ENCODE measurements around the gene GPN2. TPM values are rescaled to one million over a fixed set of nuclear protein-coding genes. Genes with fewer than 3 reads are reported as not detected.

The GPN2 gene
- total RNA-seq, 1 experiment from 2014 or later: 30.6 TPM

DNA sequence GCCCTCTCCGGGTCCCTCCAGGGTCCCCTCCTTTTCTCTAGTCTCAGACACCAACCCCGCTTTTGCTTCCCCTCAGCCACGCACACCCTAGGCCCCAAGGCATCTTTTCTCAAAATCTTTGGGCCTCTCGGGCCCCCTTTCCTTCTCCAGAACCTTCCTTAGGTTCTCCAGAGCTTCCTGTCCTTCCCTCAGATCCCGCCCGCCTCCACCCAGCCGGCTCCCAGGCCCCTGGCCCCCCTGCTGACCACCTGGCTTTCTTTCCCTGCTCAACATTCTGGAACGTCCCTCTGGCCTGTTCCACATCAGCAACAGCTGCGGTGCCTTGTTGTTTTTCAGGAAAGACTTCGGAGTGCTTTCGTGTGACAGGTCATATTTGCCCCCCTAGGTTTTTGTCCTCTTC is 62.4 kb downstream of the GPN2 start:
- intact Hi-C loops (cut with micrococcal nuclease; ENCODE audit: unreplicated experiment): no loop called here
- H3K9me2 ChIP-seq (ENCODE audit: insufficient read depth): no peaks in the 10 kb centered on the region
- H3F3A ChIP-seq (ENCODE audit: insufficient read depth, low read depth): peaks cover 20% of the 10 kb centered on the region
- H3K4me2 ChIP-seq: peak overlapping the region; percentile 73
- H3K36me3 ChIP-seq (ENCODE audit: low read depth): peaks cover 3% of the 10 kb centered on the region; the same call in 1 of the 2 replicates
- peaks cover 47% of the 10 kb centered on the region for H3K79me2 ChIP-seq (ENCODE audit: low read depth)
- CTCF ChIA-PET: interaction anchor here (0.7 kb wide), 1 partner anchor 12 kb away, joined by 3 read pairs; no protein-coding TSS in a partner anchor
- no peaks in the 10 kb centered on the region for H3K9me3 ChIP-seq (ENCODE audit: insufficient read depth, low read depth)
- no peak for DNase-seq
- TF ChIP-seq, protein P1, sequence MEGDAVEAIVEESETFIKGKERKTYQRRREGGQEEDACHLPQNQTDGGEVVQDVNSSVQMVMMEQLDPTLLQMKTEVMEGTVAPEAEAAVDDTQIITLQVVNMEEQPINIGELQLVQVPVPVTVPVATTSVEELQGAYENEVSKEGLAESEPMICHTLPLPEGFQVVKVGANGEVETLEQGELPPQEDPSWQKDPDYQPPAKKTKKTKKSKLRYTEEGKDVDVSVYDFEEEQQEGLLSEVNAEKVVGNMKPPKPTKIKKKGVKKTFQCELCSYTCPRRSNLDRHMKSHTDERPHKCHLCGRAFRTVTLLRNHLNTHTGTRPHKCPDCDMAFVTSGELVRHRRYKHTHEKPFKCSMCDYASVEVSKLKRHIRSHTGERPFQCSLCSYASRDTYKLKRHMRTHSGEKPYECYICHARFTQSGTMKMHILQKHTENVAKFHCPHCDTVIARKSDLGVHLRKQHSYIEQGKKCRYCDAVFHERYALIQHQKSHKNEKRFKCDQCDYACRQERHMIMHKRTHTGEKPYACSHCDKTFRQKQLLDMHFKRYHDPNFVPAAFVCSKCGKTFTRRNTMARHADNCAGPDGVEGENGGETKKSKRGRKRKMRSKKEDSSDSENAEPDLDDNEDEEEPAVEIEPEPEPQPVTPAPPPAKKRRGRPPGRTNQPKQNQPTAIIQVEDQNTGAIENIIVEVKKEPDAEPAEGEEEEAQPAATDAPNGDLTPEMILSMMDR (conservative IDR thresholded peaks at IDR 0.05): no peak
- TF ChIP-seq EZH2 (IDR thresholded peaks at IDR 0.05; ENCODE audit: low read depth): no peak
- H4K20me1 ChIP-seq (ENCODE audit: insufficient read depth): no peaks in the 10 kb centered on the region; the same call in 1 of the 2 replicates
- no peaks in the 10 kb centered on the region for H3K27me3 ChIP-seq (ENCODE audit: insufficient read depth, low read depth)
- BruUV-seq (replicated peaks): no TSS peak
- no peak overlapping the region for H3K27ac ChIP-seq
- no peak overlapping the region for H2AFZ ChIP-seq
- POLR2A ChIA-PET (ENCODE audit: unreplicated experiment): no interaction called here
- H3K4me3 ChIP-seq: peak overlapping the region; percentile 62; the same call in 1 of the 2 replicates
- peaks cover 34% of the 10 kb centered on the region for H3K4me1 ChIP-seq (replicated peaks; ENCODE audit: insufficient read depth)

DNA sequence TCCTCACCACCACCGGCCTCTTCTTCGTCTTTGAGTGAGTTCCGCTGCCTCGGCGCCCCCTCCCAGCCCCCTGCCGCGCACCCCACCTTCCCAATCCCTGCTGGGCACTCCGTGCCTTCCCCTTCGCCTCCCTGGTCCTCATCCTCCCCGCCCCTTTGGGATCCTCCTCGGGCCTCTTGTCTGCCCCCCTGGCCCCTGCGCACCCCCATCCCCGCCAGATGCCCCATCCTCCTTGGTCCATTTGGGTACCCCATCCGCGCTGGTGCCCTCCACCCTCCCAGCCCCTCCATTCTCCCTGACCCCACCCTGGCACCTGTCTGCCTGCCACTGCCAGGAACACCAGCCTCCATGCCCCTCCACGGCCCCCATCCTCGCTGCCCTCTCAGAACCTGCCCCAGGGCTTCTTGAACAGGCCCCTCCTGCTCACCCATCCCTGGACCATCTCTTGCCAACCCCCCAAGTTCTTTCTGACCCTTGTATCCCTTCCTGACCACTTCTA is 62.9 kb downstream of the GPN2 start:
- H3K36me3 ChIP-seq (ENCODE audit: low read depth): no peaks in the 10 kb centered on the region; the same call in 1 of the 2 replicates
- CTCF ChIA-PET: no interaction called here
- peaks cover 34% of the 10 kb centered on the region for H3K4me1 ChIP-seq (replicated peaks; ENCODE audit: insufficient read depth)
- H3K9me3 ChIP-seq (ENCODE audit: insufficient read depth, low read depth): no peaks in the 10 kb centered on the region
- H3K4me2 ChIP-seq: peak overlapping the region; percentile 73
- POLR2A ChIA-PET (ENCODE audit: unreplicated experiment): no interaction called here
- H3K9me2 ChIP-seq (ENCODE audit: insufficient read depth): no peaks in the 10 kb centered on the region
- peak overlapping the region; percentile 62; the same call in 1 of the 2 replicates for H3K4me3 ChIP-seq
- no peak overlapping the region for H3K27ac ChIP-seq
- no peak overlapping the region for H2AFZ ChIP-seq
- peaks cover 20% of the 10 kb centered on the region for H3F3A ChIP-seq (ENCODE audit: insufficient read depth, low read depth)
- no TSS peak for BruUV-seq (replicated peaks)
- H3K79me2 ChIP-seq (ENCODE audit: low read depth): peaks cover 47% of the 10 kb centered on the region
- no peak for DNase-seq
- H3K27me3 ChIP-seq (ENCODE audit: insufficient read depth, low read depth): no peaks in the 10 kb centered on the region
- H4K20me1 ChIP-seq (ENCODE audit: insufficient read depth): no peaks in the 10 kb centered on the region; the same call in 1 of the 2 replicates
- TF ChIP-seq, protein P1 (conservative IDR thresholded peaks at IDR 0.05): no peak
- no peak for TF ChIP-seq EZH2 (IDR thresholded peaks at IDR 0.05; ENCODE audit: low read depth)
- intact Hi-C loops (cut with micrococcal nuclease; ENCODE audit: unreplicated experiment): no loop called here

DNA sequence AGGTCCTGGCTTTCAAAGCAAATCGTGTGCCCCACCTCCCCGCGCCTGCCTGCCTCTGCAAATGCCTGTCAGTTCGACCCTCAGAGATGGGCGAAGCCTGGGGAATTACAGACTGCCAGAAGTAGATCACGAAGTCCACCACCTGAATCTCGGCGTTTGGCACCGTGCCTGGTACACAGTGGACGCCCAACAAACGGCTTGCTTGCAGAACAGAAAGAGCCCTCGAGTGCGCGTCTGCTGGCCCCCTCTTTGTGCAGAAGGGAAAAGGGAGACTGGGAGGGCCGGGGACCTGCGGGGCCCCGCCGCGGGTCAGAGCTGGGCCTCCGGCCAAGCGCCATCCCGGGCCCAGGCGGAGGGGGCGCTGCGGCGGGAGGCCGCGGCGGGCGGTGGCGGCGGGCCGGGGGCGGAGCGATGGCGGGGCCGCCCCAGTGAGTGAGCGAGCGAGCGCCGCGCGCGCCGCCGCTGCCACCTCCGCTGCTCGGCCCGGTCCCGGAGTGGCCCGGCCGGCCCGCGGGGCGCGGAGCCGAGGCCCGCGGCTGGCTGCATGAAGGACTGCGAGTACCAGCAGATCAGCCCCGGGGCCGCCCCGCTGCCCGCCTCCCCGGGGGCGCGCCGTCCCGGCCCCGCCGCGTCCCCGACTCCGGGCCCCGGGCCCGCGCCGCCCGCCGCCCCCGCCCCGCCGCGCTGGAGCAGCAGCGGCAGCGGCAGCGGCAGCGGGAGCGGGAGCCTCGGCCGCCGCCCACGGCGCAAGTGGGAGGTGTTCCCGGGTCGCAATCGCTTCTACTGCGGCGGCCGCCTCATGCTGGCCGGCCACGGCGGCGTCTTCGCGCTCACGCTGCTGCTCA is 63.6 kb downstream of the GPN2 start, which contains the start of gene ZDHHC18:
Gene ZDHHC18, plus strand, starts transcription at position 428 of the 845 bp plus-strand sequence. Its CDS starts 117 bp downstream, at position 545.
- Histone ChIP-seq H3K4me3 (peak within 1 kb of the TSS; percentile 62; the same call in 1 of the 2 replicates), H2AFZ (peak within 1 kb of the TSS; percentile 82), H3K27ac (peak within 1 kb of the TSS; percentile 94), H3K36me3 (ENCODE audit: low read depth) (no peaks in the 10 kb centered on the region; the same call in 1 of the 2 replicates), H3K4me1 (replicated peaks; ENCODE audit: insufficient read depth) (peaks cover 34% of the 10 kb centered on the region), H3K79me2 (ENCODE audit: low read depth) (peaks cover 44% of the 10 kb centered on the region), H3F3A (ENCODE audit: insufficient read depth, low read depth) (peaks cover 20% of the 10 kb centered on the region), H3K9me2 (ENCODE audit: insufficient read depth) (no peaks in the 10 kb centered on the region), H3K9me3 (ENCODE audit: insufficient read depth, low read depth) (no peaks in the 10 kb centered on the region), H3K4me2 (peak within 1 kb of the TSS; percentile 86), H4K20me1 (ENCODE audit: insufficient read depth) (no peaks in the 10 kb centered on the region; the same call in 1 of the 2 replicates), H3K27me3 (ENCODE audit: insufficient read depth, low read depth) (no peaks in the 10 kb centered on the region)
- TF ChIP-seq, protein P1 (conservative IDR thresholded peaks at IDR 0.05): no peak; the same call in 1 of the 2 replicates
- TF ChIP-seq EZH2 (IDR thresholded peaks at IDR 0.05; ENCODE audit: low read depth): no peak
- intact Hi-C loops (cut with micrococcal nuclease; ENCODE audit: unreplicated experiment): no loop called here
- POLR2A ChIA-PET (ENCODE audit: unreplicated experiment): interaction anchor here (0.6 to 0.9 kb wide), 4 partner anchors 20 to 109 kb away, joined by 5 to 9 read pairs (median 6); partner anchors contain the start of gene GPATCH3
- no TSS peak for BruUV-seq (replicated peaks)
- peak in 1 of 2 experiments; percentile 70 for DNase-seq
- CTCF ChIA-PET: no interaction called here

Other genes starting within 250 kb of the GPN2 start
- gene ARID1A, start 194.3 kb downstream of the GPN2 start, total RNA-seq (2021): 44.8 and 60.5 TPM in 2 replicates
- gene PIGV, start 102.3 kb downstream of the GPN2 start, total RNA-seq (2021): 30.8 and 31.9 TPM in 2 replicates
- 27.2 and 36.1 TPM in 2 replicates for gene ZDHHC18, start 63.6 kb downstream of the GPN2 start, total RNA-seq (2021)
- gene SFN, start 27.1 kb downstream of the GPN2 start, total RNA-seq (2021): 326 and 355 TPM in 2 replicates
- gene GPATCH3, start 10.2 kb upstream of the GPN2 start, total RNA-seq (2021): 13.1 and 16.7 TPM in 2 replicates
- not detected in 2 replicates for gene NR0B2, start 23.7 kb upstream of the GPN2 start, total RNA-seq (2021)
- 93.6 and 104 TPM in 2 replicates for gene NUDC, start 31.5 kb upstream of the GPN2 start, total RNA-seq (2021)
- 20.5 and 21.3 TPM in 2 replicates for gene KDF1, start 70.2 kb upstream of the GPN2 start, total RNA-seq (2021)
- gene TRNP1, start 103.4 kb upstream of the GPN2 start, total RNA-seq (2021): 7.4 and 7.9 TPM in 2 replicates
- 3.6 and 4.9 TPM in 2 replicates for gene TENT5B, start 122.6 kb upstream of the GPN2 start, total RNA-seq (2021)

Measured in PC-9 (cell line).